ENCODE measurements around the gene CMTM4.

- no peak for TF ChIP-seq EP300 (conservative IDR thresholded peaks at IDR 0.05; ENCODE audit: poor library complexity, severe bottlenecking)
- TF ChIP-seq POLR2AphosphoS5 (IDR thresholded peaks at IDR 0.05), result no peak
These were observed 115.8 kb downstream of the CMTM4 start for GRCh38 chr16:66580605-66581209.
